ENCODE results near the gene PIGL.
"Not testable (repeated sequence)": the region's sequence is repeated elsewhere in the genome, so short reads cannot be mapped to it uniquely, and the experiment has no call there.

The PIGL gene

DNA sequence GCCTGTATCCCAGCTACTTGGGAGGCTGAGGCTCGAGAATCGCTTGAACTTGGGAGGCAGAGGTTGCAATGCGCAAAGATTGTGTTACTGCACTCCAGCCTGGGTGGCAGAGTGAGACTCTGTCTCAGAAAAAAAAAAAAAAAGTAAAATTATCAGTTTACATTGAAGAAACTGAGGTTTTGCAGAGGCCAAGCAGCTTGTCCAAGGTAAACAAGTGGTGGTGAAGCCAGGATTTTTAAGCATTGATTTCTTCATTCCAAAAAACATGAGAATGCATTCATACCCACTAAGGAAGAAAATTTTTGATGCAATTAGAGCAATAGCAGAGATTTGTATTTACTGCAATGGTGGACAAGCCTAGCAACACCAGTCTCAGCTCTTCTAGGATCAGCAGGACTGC lies 83.5 kb downstream of the PIGL start:
- peak; percentile 1 for DNase-seq (ENCODE audit: low spot score)
- TF ChIP-seq, protein P1, sequence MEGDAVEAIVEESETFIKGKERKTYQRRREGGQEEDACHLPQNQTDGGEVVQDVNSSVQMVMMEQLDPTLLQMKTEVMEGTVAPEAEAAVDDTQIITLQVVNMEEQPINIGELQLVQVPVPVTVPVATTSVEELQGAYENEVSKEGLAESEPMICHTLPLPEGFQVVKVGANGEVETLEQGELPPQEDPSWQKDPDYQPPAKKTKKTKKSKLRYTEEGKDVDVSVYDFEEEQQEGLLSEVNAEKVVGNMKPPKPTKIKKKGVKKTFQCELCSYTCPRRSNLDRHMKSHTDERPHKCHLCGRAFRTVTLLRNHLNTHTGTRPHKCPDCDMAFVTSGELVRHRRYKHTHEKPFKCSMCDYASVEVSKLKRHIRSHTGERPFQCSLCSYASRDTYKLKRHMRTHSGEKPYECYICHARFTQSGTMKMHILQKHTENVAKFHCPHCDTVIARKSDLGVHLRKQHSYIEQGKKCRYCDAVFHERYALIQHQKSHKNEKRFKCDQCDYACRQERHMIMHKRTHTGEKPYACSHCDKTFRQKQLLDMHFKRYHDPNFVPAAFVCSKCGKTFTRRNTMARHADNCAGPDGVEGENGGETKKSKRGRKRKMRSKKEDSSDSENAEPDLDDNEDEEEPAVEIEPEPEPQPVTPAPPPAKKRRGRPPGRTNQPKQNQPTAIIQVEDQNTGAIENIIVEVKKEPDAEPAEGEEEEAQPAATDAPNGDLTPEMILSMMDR (IDR thresholded peaks at IDR 0.05; ENCODE audit: borderline replicate concordance, control extremely low read depth, extremely low read depth, insufficient read depth, missing control alignments): no peak
- in situ Hi-C loops (cut with MboI; ENCODE audit: low sequenced_read_pairs, unreplicated experiment): no loop called here

DNA sequence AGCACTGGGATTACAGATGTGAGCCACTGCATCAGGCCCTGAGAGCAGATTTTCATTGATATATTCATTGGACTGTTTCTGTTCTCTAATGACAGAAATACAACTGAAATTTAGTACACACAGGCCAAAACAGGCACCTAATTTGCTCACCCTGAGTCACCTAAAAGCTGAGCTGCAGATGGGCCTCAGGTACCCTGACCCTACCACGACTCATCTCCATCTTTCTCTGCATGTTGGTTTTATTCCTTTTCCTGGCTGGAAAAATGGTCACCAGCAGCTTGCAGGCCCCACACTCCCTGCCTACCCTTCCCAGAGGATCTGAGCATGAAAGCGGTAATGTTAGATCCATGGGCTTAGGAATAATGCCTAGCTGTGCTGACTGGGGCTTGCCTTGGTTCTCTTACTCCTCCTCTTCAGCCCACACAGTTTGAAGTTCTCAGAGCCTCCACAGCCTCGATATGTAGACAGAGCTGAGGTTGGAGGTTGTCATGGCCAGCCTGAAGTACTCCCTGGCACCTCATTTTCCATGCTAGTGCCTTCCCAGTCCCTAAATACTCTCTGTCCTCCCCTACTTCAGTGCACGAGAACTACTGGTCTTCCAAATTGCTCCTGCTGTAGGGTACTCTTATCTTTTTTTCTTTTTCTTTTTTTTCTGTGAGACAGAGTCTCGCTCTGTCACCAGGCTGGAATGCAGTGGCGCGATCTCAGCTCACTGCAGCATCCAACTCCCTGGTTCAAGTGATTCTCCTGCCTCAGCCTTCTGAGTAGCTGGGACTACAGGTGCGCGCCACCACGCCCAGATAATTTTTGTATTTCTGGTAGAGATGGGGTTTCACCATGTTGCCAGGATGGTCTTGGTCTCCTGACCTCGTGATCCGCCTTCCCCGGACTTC lies 85.2 kb downstream of the PIGL start:
- TF ChIP-seq, protein P1 (IDR thresholded peaks at IDR 0.05; ENCODE audit: borderline replicate concordance, control extremely low read depth, extremely low read depth, insufficient read depth, missing control alignments): no peak
- no peak for DNase-seq (ENCODE audit: low spot score)
- in situ Hi-C loops (cut with MboI; ENCODE audit: low sequenced_read_pairs, unreplicated experiment): no loop called here

DNA sequence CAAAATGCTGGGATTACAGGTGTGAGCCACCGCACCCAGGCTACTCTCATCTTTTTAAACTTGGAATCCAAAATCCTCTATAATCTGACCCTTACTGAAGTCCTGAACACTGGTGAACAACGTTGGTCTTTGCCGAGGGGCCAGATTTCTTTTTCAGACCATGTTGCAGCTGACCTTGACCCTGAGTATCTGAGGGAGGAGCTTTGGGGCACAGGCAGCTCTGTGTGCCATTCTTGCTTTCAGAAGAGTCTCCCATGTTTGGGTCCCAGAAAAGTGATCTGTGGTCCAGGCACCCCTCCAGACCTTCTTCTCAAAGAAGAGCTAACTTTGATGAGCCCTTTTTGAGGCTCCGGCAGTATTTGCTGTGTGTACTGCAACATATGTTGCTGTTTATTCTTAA lies 85.8 kb downstream of the PIGL start:
- in situ Hi-C loops (cut with MboI; ENCODE audit: low sequenced_read_pairs, unreplicated experiment): no loop called here
- TF ChIP-seq, protein P1 (IDR thresholded peaks at IDR 0.05; ENCODE audit: borderline replicate concordance, control extremely low read depth, extremely low read depth, insufficient read depth, missing control alignments): no peak
- no peak for DNase-seq (ENCODE audit: low spot score)

DNA sequence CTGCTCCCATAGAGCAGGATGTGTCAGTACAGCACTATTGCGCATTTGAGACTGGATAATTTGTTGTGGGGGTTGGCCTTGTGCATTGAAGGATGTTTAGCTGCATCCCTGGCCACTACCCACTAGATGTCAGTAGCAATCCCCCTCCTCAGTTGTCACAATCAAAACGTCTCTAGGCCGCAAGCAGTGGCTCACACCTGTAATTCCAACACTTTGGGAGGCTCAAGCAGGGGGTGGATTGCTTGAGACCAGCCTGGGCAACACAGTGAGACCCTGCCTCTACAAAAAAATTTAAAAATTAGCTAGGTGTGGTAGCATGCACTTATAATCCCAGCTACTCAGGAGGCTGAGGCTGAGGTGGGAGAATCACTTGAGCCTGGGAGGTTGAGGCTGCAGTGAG lies 87.8 kb downstream of the PIGL start:
- in situ Hi-C loops (cut with MboI; ENCODE audit: low sequenced_read_pairs, unreplicated experiment): no loop called here
- TF ChIP-seq, protein P1 (IDR thresholded peaks at IDR 0.05; ENCODE audit: borderline replicate concordance, control extremely low read depth, extremely low read depth, insufficient read depth, missing control alignments): peak; percentile 46
- DNase-seq (ENCODE audit: low spot score): no peak

DNA sequence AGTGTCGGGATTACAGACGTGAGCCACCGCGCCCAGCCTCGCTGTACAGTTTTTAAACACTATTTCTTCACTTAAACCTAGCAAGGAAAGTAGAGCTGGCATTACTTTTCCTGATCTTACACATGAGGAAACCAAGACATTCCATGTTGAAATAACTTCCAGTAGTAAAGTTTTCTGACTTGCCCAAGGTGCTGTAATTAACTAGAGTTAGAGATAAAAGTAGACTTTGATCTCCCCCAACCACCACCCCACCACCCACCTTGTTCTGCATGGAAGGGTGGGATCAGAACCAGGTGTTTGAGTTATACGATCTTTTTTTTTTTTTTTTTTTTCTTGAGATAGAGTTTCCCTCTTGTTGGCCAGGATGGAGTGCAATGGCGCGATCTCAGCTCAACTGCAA lies 89.2 kb downstream of the PIGL start:
- TF ChIP-seq, protein P1 (IDR thresholded peaks at IDR 0.05; ENCODE audit: borderline replicate concordance, control extremely low read depth, extremely low read depth, insufficient read depth, missing control alignments): no peak
- no peak for DNase-seq (ENCODE audit: low spot score)
- in situ Hi-C loops (cut with MboI; ENCODE audit: low sequenced_read_pairs, unreplicated experiment): no loop called here

DNA sequence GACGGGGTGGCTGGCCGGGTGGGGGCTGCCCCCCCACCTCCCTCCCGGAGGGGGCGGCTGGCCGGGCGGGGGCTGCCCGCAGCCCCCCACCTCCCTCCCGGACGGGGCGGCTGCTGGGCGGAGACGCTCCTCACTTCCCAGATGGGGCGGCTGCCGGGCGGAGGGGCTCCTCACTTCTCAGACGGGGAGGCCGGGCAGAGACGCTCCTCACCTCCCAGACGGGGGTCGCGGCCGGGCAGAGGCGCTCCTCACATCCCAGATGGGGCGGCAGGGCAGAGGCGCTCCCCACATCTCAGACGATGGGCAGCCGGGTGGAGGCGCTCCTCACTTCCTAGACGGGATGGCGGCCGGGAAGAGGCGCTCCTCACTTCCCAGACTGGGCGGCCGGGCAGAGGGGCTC lies 95.1 kb downstream of the PIGL start:
- in situ Hi-C loops (cut with MboI; ENCODE audit: low sequenced_read_pairs, unreplicated experiment); DNase-seq (ENCODE audit: low spot score): not testable (repeated sequence)

Data from GM13976 (cell line).